K562 (cell line): ENCODE results near the gene MEIG1. TPM values are rescaled to one million over a fixed set of nuclear protein-coding genes. Genes with fewer than 3 reads are reported as not detected.
A peak's percentile ranks its signal among the peaks of the same experiment; 100 is the strongest.

Experiments used
- CEBPG ChIP-seq, 3 experiments: fragments of 200-800 bp in 1 of 3; sonication (Bioruptor generic) in 1 of 3; sonication (generic) in 1 of 3; formaldehyde crosslinking in 1 of 3; IDR thresholded peaks in 2 of 3; conservative IDR thresholded peaks in 1 of 3; 2 replicates each; pipeline versions ENCODE4 v1.6.1 to v1.8.0; 2016 to 2022; ENCODE audit warnings: missing compliant biosample characterization in 2 of 3, missing genetic modification characterization in 2 of 3, mild to moderate bottlenecking in 1 of 3, missing genetic modification reagents in 1 of 3
- DNMT1 ChIP-seq: fragments of 450-650 bp; IDR thresholded peaks from 2 replicates; pipeline ENCODE4 v1.6.1; 2016; ENCODE audit warnings: antibody characterized with exemption, mild to moderate bottlenecking
- GABPB2 ChIP-seq: fragments of 250-450 bp; sonication (Bioruptor Pico); conservative IDR thresholded peaks from 2 replicates; pipeline ENCODE4 v1.5.1; 2021; ENCODE audit warnings: mild to moderate bottlenecking
- HMGN3 ChIP-seq: IDR thresholded peaks from 2 replicates; pipeline ENCODE4 v1.6.1; 2011; ENCODE audit warnings: borderline replicate concordance, low read depth, mild to moderate bottlenecking, mixed read lengths, low read length; ENCODE audit not compliant: insufficient read length; ENCODE audit errors: extremely low read depth
- LCOR ChIP-seq: sonication (generic); formaldehyde crosslinking; IDR thresholded peaks from 2 replicates; pipeline ENCODE4 v1.8.0; 2022; ENCODE audit warnings: mild to moderate bottlenecking, missing genetic modification reagents
- NR2C1 ChIP-seq, 2 experiments: fragments of 450-650 bp; IDR thresholded peaks; 2 replicates each; pipeline ENCODE4 v1.6.1; 2017; ENCODE audit warnings: mild to moderate bottlenecking in 2 of 2, antibody characterized with exemption in 1 of 2, inconsistent platforms in 1 of 2, missing compliant biosample characterization in 1 of 2, missing genetic modification characterization in 1 of 2
- PCBP1 ChIP-seq: fragments of 200-400 bp; formaldehyde crosslinking; IDR thresholded peaks from 2 replicates; pipeline ENCODE4 v1.6.1; 2018; ENCODE audit warnings: mild to moderate bottlenecking, low read depth, low read length; ENCODE audit not compliant: poor library complexity, severe bottlenecking
- SMAD3 ChIP-seq: fragments of 450-650 bp; formaldehyde crosslinking; conservative IDR thresholded peaks from 2 replicates; pipeline ENCODE4 v1.4.0; 2020; ENCODE audit warnings: mild to moderate bottlenecking
- SRSF3 ChIP-seq: fragments of 200-400 bp; formaldehyde crosslinking; IDR thresholded peaks from 2 replicates; pipeline ENCODE4 v1.6.1; 2016; ENCODE audit warnings: mild to moderate bottlenecking, low read length, moderate library complexity; ENCODE audit not compliant: insufficient read depth
- ZNF408 ChIP-seq: fragments of 250-450 bp; sonication (Bioruptor Pico); IDR thresholded peaks from 2 replicates; pipeline ENCODE4 v1.4.0; 2020; ENCODE audit warnings: low read depth, mild to moderate bottlenecking, moderate library complexity
- ZNF445 ChIP-seq: fragments of 250-450 bp; sonication (Bioruptor Pico); IDR thresholded peaks from 2 replicates; pipeline ENCODE4 v1.4.0; 2020; ENCODE audit warnings: low read depth, mild to moderate bottlenecking, moderate library complexity
- polyA plus RNA-seq, 8 experiments: library from polyadenylated mRNA; depleted of rRNA in 4 of 8; stranded (reverse) in 5 of 8; unstranded in 3 of 8; fragments of >200 nt; fragmentation: Nextera tagmentation in 2 of 8; fragmentation: Illumina TruSeq in 1 of 8; extraction: Ambion mirVana in 2 of 8; extraction: Trizol in 1 of 8; gene quantifications; 2 replicates each; pipeline versions ENCODE4 v1.2.1 to v1.2.3, GENCODE V29; 2011 to 2014; ENCODE audit warnings: inconsistent platforms in 1 of 8, missing spikeins in 1 of 8
- total RNA-seq, 7 experiments: library from RNA; depleted of rRNA in 6 of 7; stranded (reverse); fragments of >200 nt in 6 of 7; fragmentation: Illumina TruSeq in 2 of 7; extraction: Trizol in 2 of 7; gene quantifications; 2 replicates each; pipeline versions ENCODE4 v1.2.1 to v1.2.3, GENCODE V29; 2011 to 2021; ENCODE audit warnings: low replicate concordance in 1 of 7
- TF ChIP-seq, protein P1 (sequence below): fragments of 450-650 bp; IDR thresholded peaks from 2 replicates; pipeline ENCODE4 v1.6.1; 2016; ENCODE audit warnings: mild to moderate bottlenecking, moderate library complexity
- TF ChIP-seq, protein P2 (sequence below): fragments of 250-450 bp; sonication (Bioruptor Pico); IDR thresholded peaks from 2 replicates; pipeline ENCODE4 v1.8.0; 2022; ENCODE audit warnings: moderate library complexity, mild to moderate bottlenecking, inconsistent platforms

Gene MEIG1
- total and polyA plus RNA-seq, 9 of the 15 experiments (the other 6 are each of a cell fraction or from before 2014, with no cell fraction given), result 0.19 to 1.7 (median 0.54) TPM; not detected in 3

DNA sequence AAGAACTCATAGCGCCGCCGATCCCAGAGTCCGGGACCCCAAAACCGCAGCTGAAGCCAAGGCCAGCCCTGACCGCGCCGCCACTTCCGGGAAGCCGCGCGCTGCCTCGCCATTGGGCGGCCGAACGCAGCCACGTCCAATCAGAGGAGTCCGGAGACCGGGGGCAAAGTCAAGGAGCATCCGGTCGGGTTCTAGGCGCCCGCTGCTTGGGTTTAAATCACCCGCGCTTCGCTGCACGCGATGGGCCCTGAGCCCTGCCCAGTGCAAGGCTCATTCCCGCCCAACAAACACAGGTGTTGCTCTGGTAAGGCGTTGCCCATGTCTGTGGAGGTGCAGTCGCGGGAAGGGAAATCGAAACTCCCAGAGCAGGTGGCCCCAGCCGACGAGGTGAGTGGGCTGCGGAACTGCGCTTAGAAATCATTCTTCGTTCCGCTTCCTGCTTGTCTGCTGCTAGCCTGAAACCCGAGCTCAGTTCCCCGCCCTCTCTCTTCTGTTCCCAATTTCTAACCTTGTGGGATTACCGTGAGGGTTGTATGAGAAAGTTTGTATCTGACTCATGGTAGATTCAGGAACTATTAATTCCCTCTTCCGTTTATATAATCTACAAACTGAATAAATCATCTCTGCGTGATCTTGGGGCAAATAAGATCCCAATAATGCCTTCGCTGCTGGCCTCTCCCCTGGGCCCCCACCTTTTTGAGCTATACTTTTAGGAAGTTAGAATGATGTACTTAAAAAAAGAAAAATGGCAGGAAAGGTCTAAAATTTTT is 5.0 kb upstream of the MEIG1 start, which contains the start of gene DCLRE1C (continued):
- no peak for TF ChIP-seq ZNF408 (CRISPR knock-in tag)
- TF ChIP-seq SRSF3, result no peak
- no peak for TF ChIP-seq PCBP1
- no peak for TF ChIP-seq NR2C1 (IDR thresholded peaks at IDR 0.05)
- TF ChIP-seq NR2C1 (tag; IDR thresholded peaks at IDR 0.05), result peak; percentile 12; the same call in 1 of the 2 replicates
- TF ChIP-seq GABPB2, result no peak
- TF ChIP-seq SMAD3 (CRISPR knock-in tag), result no peak
- peak; percentile 96; the same call in 1 of the 2 replicates for TF ChIP-seq LCOR (CRISPR knock-in tag)
- no peak for TF ChIP-seq DNMT1
- TF ChIP-seq CEBPG (CRISPR knock-in tag; IDR thresholded peaks at IDR 0.05), result no peak
- TF ChIP-seq CEBPG (tag; conservative IDR thresholded peaks at IDR 0.05 in 1 of 2, IDR thresholded peaks at IDR 0.05 in 1 of 2), result no peak
- TF ChIP-seq, protein P1, sequence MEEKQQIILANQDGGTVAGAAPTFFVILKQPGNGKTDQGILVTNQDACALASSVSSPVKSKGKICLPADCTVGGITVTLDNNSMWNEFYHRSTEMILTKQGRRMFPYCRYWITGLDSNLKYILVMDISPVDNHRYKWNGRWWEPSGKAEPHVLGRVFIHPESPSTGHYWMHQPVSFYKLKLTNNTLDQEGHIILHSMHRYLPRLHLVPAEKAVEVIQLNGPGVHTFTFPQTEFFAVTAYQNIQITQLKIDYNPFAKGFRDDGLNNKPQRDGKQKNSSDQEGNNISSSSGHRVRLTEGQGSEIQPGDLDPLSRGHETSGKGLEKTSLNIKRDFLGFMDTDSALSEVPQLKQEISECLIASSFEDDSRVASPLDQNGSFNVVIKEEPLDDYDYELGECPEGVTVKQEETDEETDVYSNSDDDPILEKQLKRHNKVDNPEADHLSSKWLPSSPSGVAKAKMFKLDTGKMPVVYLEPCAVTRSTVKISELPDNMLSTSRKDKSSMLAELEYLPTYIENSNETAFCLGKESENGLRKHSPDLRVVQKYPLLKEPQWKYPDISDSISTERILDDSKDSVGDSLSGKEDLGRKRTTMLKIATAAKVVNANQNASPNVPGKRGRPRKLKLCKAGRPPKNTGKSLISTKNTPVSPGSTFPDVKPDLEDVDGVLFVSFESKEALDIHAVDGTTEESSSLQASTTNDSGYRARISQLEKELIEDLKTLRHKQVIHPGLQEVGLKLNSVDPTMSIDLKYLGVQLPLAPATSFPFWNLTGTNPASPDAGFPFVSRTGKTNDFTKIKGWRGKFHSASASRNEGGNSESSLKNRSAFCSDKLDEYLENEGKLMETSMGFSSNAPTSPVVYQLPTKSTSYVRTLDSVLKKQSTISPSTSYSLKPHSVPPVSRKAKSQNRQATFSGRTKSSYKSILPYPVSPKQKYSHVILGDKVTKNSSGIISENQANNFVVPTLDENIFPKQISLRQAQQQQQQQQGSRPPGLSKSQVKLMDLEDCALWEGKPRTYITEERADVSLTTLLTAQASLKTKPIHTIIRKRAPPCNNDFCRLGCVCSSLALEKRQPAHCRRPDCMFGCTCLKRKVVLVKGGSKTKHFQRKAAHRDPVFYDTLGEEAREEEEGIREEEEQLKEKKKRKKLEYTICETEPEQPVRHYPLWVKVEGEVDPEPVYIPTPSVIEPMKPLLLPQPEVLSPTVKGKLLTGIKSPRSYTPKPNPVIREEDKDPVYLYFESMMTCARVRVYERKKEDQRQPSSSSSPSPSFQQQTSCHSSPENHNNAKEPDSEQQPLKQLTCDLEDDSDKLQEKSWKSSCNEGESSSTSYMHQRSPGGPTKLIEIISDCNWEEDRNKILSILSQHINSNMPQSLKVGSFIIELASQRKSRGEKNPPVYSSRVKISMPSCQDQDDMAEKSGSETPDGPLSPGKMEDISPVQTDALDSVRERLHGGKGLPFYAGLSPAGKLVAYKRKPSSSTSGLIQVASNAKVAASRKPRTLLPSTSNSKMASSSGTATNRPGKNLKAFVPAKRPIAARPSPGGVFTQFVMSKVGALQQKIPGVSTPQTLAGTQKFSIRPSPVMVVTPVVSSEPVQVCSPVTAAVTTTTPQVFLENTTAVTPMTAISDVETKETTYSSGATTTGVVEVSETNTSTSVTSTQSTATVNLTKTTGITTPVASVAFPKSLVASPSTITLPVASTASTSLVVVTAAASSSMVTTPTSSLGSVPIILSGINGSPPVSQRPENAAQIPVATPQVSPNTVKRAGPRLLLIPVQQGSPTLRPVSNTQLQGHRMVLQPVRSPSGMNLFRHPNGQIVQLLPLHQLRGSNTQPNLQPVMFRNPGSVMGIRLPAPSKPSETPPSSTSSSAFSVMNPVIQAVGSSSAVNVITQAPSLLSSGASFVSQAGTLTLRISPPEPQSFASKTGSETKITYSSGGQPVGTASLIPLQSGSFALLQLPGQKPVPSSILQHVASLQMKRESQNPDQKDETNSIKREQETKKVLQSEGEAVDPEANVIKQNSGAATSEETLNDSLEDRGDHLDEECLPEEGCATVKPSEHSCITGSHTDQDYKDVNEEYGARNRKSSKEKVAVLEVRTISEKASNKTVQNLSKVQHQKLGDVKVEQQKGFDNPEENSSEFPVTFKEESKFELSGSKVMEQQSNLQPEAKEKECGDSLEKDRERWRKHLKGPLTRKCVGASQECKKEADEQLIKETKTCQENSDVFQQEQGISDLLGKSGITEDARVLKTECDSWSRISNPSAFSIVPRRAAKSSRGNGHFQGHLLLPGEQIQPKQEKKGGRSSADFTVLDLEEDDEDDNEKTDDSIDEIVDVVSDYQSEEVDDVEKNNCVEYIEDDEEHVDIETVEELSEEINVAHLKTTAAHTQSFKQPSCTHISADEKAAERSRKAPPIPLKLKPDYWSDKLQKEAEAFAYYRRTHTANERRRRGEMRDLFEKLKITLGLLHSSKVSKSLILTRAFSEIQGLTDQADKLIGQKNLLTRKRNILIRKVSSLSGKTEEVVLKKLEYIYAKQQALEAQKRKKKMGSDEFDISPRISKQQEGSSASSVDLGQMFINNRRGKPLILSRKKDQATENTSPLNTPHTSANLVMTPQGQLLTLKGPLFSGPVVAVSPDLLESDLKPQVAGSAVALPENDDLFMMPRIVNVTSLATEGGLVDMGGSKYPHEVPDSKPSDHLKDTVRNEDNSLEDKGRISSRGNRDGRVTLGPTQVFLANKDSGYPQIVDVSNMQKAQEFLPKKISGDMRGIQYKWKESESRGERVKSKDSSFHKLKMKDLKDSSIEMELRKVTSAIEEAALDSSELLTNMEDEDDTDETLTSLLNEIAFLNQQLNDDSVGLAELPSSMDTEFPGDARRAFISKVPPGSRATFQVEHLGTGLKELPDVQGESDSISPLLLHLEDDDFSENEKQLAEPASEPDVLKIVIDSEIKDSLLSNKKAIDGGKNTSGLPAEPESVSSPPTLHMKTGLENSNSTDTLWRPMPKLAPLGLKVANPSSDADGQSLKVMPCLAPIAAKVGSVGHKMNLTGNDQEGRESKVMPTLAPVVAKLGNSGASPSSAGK, result peak; percentile 98
- TF ChIP-seq ZNF445 (CRISPR knock-in tag), result no peak
- TF ChIP-seq HMGN3, result peak; percentile 58
- TF ChIP-seq, protein P2, sequence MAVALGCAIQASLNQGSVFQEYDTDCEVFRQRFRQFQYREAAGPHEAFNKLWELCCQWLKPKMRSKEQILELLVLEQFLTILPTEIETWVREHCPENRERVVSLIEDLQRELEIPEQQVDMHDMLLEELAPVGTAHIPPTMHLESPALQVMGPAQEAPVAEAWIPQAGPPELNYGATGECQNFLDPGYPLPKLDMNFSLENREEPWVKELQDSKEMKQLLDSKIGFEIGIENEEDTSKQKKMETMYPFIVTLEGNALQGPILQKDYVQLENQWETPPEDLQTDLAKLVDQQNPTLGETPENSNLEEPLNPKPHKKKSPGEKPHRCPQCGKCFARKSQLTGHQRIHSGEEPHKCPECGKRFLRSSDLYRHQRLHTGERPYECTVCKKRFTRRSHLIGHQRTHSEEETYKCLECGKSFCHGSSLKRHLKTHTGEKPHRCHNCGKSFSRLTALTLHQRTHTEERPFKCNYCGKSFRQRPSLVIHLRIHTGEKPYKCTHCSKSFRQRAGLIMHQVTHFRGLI (CRISPR knock-in tag), result no peak
